GM23248 (cell line): ENCODE measurements around the gene ATOSA.

Source experiments
- EZH2 ChIP-seq: fragments of 200-600 bp; sonication (generic); IDR thresholded peaks from 2 replicates; pipeline ENCODE4 v1.6.1; 2018; ENCODE audit warnings: antibody characterized with exemption, mild to moderate bottlenecking; ENCODE audit not compliant: insufficient read depth, poor library complexity, severe bottlenecking
- EZH2phosphoT487 ChIP-seq: fragments of 200-600 bp; sonication (generic); IDR thresholded peaks from 2 replicates; pipeline ENCODE4 v1.6.1; 2018; ENCODE audit warnings: antibody characterized with exemption, moderate library complexity, mild to moderate bottlenecking, low read depth; ENCODE audit not compliant: insufficient read depth

- TF ChIP-seq EZH2 (no peak), EZH2phosphoT487 (no peak)
Observed at GRCh38 chr15:52682200-52682599, 3.0 kb upstream of the ATOSA start.
